Ovary (tissue), 3 donors: Measurements from ENCODE around the gene LGALS1.

Experiments used
- POLR2A ChIP-seq: fragments of 450-650 bp; IDR thresholded peaks from one replicate; pipeline ENCODE4 v1.6.1; 2017; ENCODE audit warnings: antibody characterized with exemption, mild to moderate bottlenecking, moderate library complexity
- TF ChIP-seq, protein P1 (sequence below), 3 donors: fragments of 450-650 bp in 2 of 3; fragments of 200-600 bp in 1 of 3; IDR thresholded peaks; one replicate each; pipeline versions ENCODE4 v1.5.1 to v1.8.0; 2016 to 2022; ENCODE audit warnings: antibody characterized with exemption in 3 of 3, mild to moderate bottlenecking in 1 of 3
- donor health status: DM: no; HTN: no; CAD: no.

GRCh38 chr22:37713761-37714160 lies 38.3 kb downstream of the LGALS1 start:
- TF ChIP-seq, protein P1, sequence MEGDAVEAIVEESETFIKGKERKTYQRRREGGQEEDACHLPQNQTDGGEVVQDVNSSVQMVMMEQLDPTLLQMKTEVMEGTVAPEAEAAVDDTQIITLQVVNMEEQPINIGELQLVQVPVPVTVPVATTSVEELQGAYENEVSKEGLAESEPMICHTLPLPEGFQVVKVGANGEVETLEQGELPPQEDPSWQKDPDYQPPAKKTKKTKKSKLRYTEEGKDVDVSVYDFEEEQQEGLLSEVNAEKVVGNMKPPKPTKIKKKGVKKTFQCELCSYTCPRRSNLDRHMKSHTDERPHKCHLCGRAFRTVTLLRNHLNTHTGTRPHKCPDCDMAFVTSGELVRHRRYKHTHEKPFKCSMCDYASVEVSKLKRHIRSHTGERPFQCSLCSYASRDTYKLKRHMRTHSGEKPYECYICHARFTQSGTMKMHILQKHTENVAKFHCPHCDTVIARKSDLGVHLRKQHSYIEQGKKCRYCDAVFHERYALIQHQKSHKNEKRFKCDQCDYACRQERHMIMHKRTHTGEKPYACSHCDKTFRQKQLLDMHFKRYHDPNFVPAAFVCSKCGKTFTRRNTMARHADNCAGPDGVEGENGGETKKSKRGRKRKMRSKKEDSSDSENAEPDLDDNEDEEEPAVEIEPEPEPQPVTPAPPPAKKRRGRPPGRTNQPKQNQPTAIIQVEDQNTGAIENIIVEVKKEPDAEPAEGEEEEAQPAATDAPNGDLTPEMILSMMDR (IDR thresholded peaks at IDR 0.05) = no peak
- TF ChIP-seq POLR2A = no peak
